Measurements from ENCODE around the gene IMPA2. TPM values are rescaled to one million over a fixed set of nuclear protein-coding genes. Genes with fewer than 3 reads are reported as not detected.

Gene IMPA2
- polyA plus RNA-seq, 1 experiment = 12.8 TPM

DNA sequence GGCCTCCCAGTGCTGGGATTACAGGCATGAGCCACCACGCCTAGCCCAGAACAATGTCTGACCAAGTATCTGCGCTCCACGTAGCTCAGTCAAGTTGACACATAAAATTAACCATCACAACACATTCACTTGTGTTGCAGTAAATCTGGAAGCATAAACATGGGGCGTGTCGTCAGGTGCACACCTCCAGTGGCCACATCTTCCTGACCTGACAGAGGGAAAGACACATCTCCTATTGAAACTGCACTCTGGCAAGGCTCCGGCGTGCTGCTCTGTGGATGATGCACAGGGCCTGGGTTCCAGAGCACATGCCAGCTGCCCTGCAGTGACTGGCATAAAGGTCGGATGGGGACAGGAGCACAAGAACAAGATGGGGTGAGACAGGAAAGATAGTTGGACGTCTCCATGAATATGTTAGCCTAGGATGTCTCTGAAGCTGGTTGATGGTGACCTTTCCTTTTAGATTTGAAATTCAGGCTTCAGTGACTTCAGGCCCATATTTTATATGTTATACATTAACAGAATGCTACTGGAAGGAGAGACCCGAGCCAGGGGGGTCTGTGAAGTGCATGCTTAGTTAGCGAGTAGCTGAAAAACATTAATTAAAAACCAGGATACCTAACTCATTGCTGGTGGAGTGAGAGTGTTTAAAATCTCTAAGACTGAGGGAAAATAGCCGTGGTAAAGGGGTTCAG lies 10.9 kb downstream of the IMPA2 start:
- H3K27ac ChIP-seq (ENCODE audit: low read depth, low read length) = no peak overlapping the region
- DNase-seq (ENCODE audit: low read depth, low spot score) = no peak
- no peaks in the 10 kb centered on the region for H3K27me3 ChIP-seq (ENCODE audit: control insufficient read depth, insufficient read depth, low read length)
- ChIA-PET POLR2A (interaction anchor here (2.8 kb wide), 1 partner anchor 11 kb away, joined by 23 read pairs; the partner anchor contains the start of gene IMPA2), CTCF (interaction anchor here (0.7 to 7.9 kb wide), 4 partner anchors 46 to 305 kb away, joined by 6 to 342 read pairs (median 48); no protein-coding TSS in a partner anchor)
- H3K9me3 ChIP-seq (ENCODE audit: control insufficient read depth, insufficient read depth, low read length) = no peaks in the 10 kb centered on the region
- H3K4me3 ChIP-seq (ENCODE audit: low read depth, low read length) = no peak overlapping the region
- TF ChIP-seq, protein P1, sequence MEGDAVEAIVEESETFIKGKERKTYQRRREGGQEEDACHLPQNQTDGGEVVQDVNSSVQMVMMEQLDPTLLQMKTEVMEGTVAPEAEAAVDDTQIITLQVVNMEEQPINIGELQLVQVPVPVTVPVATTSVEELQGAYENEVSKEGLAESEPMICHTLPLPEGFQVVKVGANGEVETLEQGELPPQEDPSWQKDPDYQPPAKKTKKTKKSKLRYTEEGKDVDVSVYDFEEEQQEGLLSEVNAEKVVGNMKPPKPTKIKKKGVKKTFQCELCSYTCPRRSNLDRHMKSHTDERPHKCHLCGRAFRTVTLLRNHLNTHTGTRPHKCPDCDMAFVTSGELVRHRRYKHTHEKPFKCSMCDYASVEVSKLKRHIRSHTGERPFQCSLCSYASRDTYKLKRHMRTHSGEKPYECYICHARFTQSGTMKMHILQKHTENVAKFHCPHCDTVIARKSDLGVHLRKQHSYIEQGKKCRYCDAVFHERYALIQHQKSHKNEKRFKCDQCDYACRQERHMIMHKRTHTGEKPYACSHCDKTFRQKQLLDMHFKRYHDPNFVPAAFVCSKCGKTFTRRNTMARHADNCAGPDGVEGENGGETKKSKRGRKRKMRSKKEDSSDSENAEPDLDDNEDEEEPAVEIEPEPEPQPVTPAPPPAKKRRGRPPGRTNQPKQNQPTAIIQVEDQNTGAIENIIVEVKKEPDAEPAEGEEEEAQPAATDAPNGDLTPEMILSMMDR (IDR thresholded peaks at IDR 0.05; ENCODE audit: low read depth, low read length) = no peak

DNA sequence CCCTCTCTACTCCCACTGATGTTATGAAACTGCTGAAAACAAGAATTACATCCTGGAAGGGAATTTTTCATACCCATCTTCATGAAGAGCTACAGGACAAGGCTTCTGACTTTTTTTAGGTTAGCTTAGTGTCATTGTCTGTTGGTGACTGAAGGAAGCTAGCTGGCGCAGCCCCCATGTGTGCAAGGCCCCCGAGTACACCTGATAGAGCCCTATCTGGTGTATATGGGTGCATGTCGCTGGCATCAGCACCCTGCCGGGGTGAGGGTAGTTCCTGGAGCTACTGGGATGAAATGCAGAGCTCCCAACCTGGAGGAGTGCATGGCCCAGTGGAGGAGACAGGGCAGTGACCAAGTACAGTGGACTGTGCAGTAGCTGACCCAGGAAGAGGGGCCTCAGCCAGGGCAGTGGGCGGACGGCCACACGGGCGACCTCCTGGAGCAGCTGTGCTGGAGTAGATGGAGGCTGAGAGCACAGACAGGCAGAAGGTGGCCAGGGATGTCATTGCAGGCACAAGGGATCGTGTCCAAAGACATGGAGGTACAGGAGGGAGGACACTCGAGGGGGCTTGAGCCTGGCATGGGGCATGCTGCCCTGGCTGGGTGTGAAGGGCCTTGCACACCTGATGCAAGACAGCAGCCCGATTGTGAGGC lies 12.1 kb downstream of the IMPA2 start:
- Histone ChIP-seq H3K9me3 (ENCODE audit: control insufficient read depth, insufficient read depth, low read length) (no peaks in the 10 kb centered on the region), H3K27me3 (ENCODE audit: control insufficient read depth, insufficient read depth, low read length) (no peaks in the 10 kb centered on the region), H3K4me3 (ENCODE audit: low read depth, low read length) (no peak overlapping the region), H3K27ac (ENCODE audit: low read depth, low read length) (peak overlapping the region; percentile 11)
- TF ChIP-seq, protein P1 (IDR thresholded peaks at IDR 0.05; ENCODE audit: low read depth, low read length) = no peak
- ChIA-PET CTCF (interaction anchor here (0.6 to 7.9 kb wide), 7 partner anchors 10 to 338 kb away, joined by 3 to 342 read pairs (median 28); no protein-coding TSS in a partner anchor), POLR2A (interaction anchor here (2.8 kb wide), 1 partner anchor 12 kb away, joined by 23 read pairs; the partner anchor contains the start of gene IMPA2)
- DNase-seq (ENCODE audit: low read depth, low spot score) = no peak

DNA sequence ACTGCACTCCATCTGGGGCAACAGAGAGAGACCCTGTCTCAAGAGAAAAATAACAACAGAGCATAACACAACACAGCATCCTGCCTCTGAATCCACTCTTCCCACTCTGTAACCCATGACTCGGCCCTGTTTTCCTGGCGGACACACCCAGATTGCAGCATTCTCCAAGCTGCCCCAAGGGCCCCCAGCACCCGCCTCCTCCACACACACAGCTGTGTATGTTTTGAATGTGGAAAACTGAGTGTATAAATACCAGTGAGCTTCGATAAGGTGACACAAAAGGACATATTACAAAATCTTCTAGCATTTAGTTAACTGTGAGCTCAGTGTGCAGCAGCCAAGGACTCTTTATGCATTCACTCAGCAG lies 13.0 kb downstream of the IMPA2 start:
- H3K9me3 ChIP-seq (ENCODE audit: control insufficient read depth, insufficient read depth, low read length) = no peaks in the 10 kb centered on the region
- ChIA-PET CTCF (interaction anchor here (0.9 to 7.9 kb wide), 17 partner anchors 11 to 339 kb away, joined by 3 to 342 read pairs (median 7); partner anchors contain the start of gene IMPA2), POLR2A (interaction anchor here (0.6 to 2.8 kb wide), 3 partner anchors 13 to 55 kb away, joined by 3 to 23 read pairs (median 7); partner anchors contain the start of gene IMPA2)
- H3K4me3 ChIP-seq (ENCODE audit: low read depth, low read length) = no peak overlapping the region
- DNase-seq (ENCODE audit: low read depth, low spot score) = no peak
- H3K27me3 ChIP-seq (ENCODE audit: control insufficient read depth, insufficient read depth, low read length) = no peaks in the 10 kb centered on the region
- TF ChIP-seq, protein P1 (IDR thresholded peaks at IDR 0.05; ENCODE audit: low read depth, low read length) = no peak
- peak overlapping the region; percentile 57 for H3K27ac ChIP-seq (ENCODE audit: low read depth, low read length)

DNA sequence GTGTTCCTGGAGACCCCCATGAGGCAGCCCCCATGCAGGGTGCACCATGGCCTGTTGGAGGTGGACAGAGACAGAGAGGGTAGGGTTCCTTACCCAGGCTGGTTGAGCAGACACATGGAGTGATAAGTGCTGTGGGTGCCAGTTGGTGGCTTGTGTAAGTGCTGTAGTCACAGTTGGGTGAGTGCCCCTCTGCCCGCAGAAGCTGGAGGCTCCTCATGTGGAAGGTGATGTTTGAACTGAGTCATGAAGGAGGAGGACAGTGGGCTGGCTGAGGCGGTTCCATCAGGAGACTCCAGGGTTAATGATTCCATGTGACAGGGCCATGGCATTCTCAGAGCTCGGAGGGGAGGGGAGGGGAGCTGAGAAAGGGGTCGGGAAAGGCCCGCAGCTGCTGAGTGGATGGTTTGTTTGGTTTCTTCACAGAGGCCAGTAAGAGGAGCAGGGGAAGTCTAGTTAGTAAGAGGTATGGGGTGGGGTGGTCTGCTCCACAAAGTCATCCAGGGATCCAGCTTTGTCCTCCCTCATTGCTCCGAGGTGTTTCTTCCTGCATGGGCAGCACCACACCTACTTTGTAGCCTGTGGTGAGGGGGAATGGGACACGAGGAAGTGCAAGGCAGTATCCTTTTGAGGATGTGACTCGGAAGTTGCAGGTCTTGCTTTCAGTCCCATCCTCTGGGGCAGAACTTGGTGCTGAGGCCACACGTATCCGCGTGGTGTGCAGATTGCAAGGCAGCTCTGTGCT lies 13.6 kb downstream of the IMPA2 start:
- Histone ChIP-seq H3K9me3 (ENCODE audit: control insufficient read depth, insufficient read depth, low read length) (no peaks in the 10 kb centered on the region), H3K27me3 (ENCODE audit: control insufficient read depth, insufficient read depth, low read length) (no peaks in the 10 kb centered on the region), H3K27ac (ENCODE audit: low read depth, low read length) (peak overlapping the region; percentile 57), H3K4me3 (ENCODE audit: low read depth, low read length) (no peak overlapping the region)
- TF ChIP-seq, protein P1 (IDR thresholded peaks at IDR 0.05; ENCODE audit: low read depth, low read length) = no peak
- no peak for DNase-seq (ENCODE audit: low read depth, low spot score)
- CTCF ChIA-PET = interaction anchor here (0.6 to 7.9 kb wide), 33 partner anchors 9 to 339 kb away, joined by 3 to 342 read pairs (median 5); partner anchors contain the start of gene IMPA2
- POLR2A ChIA-PET = interaction anchor here (0.6 to 2.8 kb wide), 5 partner anchors 13 to 833 kb away, joined by 3 to 23 read pairs (median 3); partner anchors contain the start of gene IMPA2

All from AG04450 (cell line).